Endothelial cell of umbilical vein (primary cell): Measurements from ENCODE around the gene BCR. TPM values are rescaled to one million over a fixed set of nuclear protein-coding genes. Genes with fewer than 3 reads are reported as not detected.

ENCODE experiments used
- BruUV-seq: library from RNA; stranded (reverse); fragments of 400-500 nt; replicated peaks from 2 replicates; lab custom pipeline; 2021; lab: Mats Ljungman, UMichigan
- CTCF ChIA-PET: fragments of 300-600, 350-600 bp; sonication (Branson Sonifier 250); formaldehyde crosslinking; loops from one replicate; lab custom pipeline; 2021; ENCODE audit warnings: antibody characterized with exemption, inconsistent platforms; lab: Charles Lee
- POLR2A ChIA-PET: fragments of 300-600, 350-600 bp; sonication (Branson Sonifier 250); formaldehyde crosslinking; loops from one replicate; lab custom pipeline; 2021; ENCODE audit warnings: antibody characterized with exemption, inconsistent platforms; lab: Charles Lee
- DNase-seq: peaks from one replicate; pipeline ENCODE4 v3.0.0-alpha.2; 2011; ENCODE audit warnings: low read depth, low spot score
- FAIRE-seq: peaks from 2 replicates; lab custom pipeline; 2011; peaks lifted over from hg19 to GRCh38; lab: Jason Lieb, UNC
- H2AFZ ChIP-seq: 2 replicates; pipeline ENCODE4 v1.6.0; 2012; ENCODE audit warnings: low read depth, low read length, control low read depth, inconsistent platforms
- H3K27ac ChIP-seq: 2 replicates; pipeline ENCODE4 v1.5.1; 2011; ENCODE audit warnings: low read depth, mild to moderate bottlenecking, control low read depth, low read length, moderate library complexity; ENCODE audit not compliant: insufficient read depth
- H3K27me3 ChIP-seq, 2 experiments: 2 replicates each; pipeline versions ENCODE4 v1.6.0 to v1.6.1; 2011; ENCODE audit warnings: low read length in 2 of 2, mixed read lengths in 1 of 2; ENCODE audit not compliant: control insufficient read depth in 2 of 2, insufficient read depth in 2 of 2
- H3K36me3 ChIP-seq, 2 experiments: 2 replicates in 1 of 2; 3 replicates in 1 of 2; pipeline ENCODE4 v1.5.1; 2011; ENCODE audit warnings: low read length in 2 of 2, mild to moderate bottlenecking in 1 of 2, moderate library complexity in 1 of 2; ENCODE audit not compliant: control insufficient read depth in 2 of 2, insufficient read depth in 2 of 2; ENCODE audit errors: extremely low read depth in 1 of 2
- H3K4me1 ChIP-seq: 3 replicates; pipeline ENCODE4 v1.5.1; 2011; ENCODE audit warnings: mild to moderate bottlenecking, low read length; ENCODE audit not compliant: control insufficient read depth, insufficient read depth; ENCODE audit errors: extremely low read depth
- H3K4me2 ChIP-seq: 2 replicates; pipeline ENCODE4 v1.6.1; 2011; ENCODE audit warnings: low read length, control low read depth, mixed read lengths; ENCODE audit not compliant: insufficient read depth
- H3K4me3 ChIP-seq, 3 experiments: fragments of 200-600 bp in 1 of 3; sonication (generic), shearing (Covaris generic) in 1 of 3; replicated peaks in 1 of 3; 2 replicates each; pipeline ENCODE4 v1.5.1; 2011 to 2016; ENCODE audit warnings: control low read depth in 3 of 3, low read length in 3 of 3, mild to moderate bottlenecking in 2 of 3, inconsistent platforms in 1 of 3, low read depth in 1 of 3, moderate library complexity in 1 of 3; ENCODE audit not compliant: insufficient read depth in 1 of 3
- H3K79me2 ChIP-seq: 2 replicates; pipeline ENCODE4 v1.6.0; 2012; ENCODE audit warnings: low read length, inconsistent platforms; ENCODE audit not compliant: control insufficient read depth, insufficient read depth
- H3K9ac ChIP-seq: replicated peaks from 2 replicates; pipeline ENCODE3; 2011; ENCODE audit warnings: low read length, control low read depth; ENCODE audit not compliant: insufficient read depth; ENCODE audit errors: extremely low read depth
- H3K9me1 ChIP-seq: replicated peaks from 3 replicates; pipeline ENCODE4 v1.6.0; 2011; ENCODE audit warnings: mild to moderate bottlenecking, low read length; ENCODE audit not compliant: control insufficient read depth, insufficient read depth; ENCODE audit errors: extremely low read depth
- H3K9me3 ChIP-seq: replicated peaks from 2 replicates; pipeline ENCODE4 v1.5.1; 2012; ENCODE audit warnings: low read length, inconsistent platforms; ENCODE audit not compliant: control insufficient read depth, insufficient read depth
- H4K20me1 ChIP-seq: replicated peaks from 2 replicates; pipeline ENCODE3; 2011; ENCODE audit warnings: mild to moderate bottlenecking, low read length; ENCODE audit not compliant: control insufficient read depth, insufficient read depth; ENCODE audit errors: extremely low read depth
- CTCF ChIP-seq, 2 donors: IDR thresholded peaks; 1 replicate in 1 of 2; 2 replicates in 1 of 2; pipeline ENCODE4 v1.5.1; 2011; ENCODE audit warnings: low read length in 2 of 2, mild to moderate bottlenecking in 2 of 2, moderate library complexity in 2 of 2, control low read depth in 1 of 2, inconsistent platforms in 1 of 2, low read depth in 1 of 2; ENCODE audit not compliant: insufficient read depth in 1 of 2; ENCODE audit errors: extremely low read depth in 1 of 2
- FOS ChIP-seq: IDR thresholded peaks from 2 replicates; pipeline ENCODE4 v1.6.1; 2011; ENCODE audit warnings: mild to moderate bottlenecking, low read length, moderate library complexity, borderline replicate concordance; ENCODE audit not compliant: insufficient read depth
- JUN ChIP-seq: IDR thresholded peaks from 2 replicates; pipeline ENCODE4 v1.6.1; 2011; ENCODE audit warnings: borderline replicate concordance, low read depth; ENCODE audit not compliant: insufficient read length, insufficient read depth
- MYC ChIP-seq: IDR thresholded peaks from one replicate; pipeline ENCODE4 v1.6.1; 2011; ENCODE audit warnings: mild to moderate bottlenecking, low read depth, low read length
- POLR2A ChIP-seq: IDR thresholded peaks from 2 replicates; pipeline ENCODE4 v1.6.1; 2012; ENCODE audit warnings: low read depth, mild to moderate bottlenecking, control low read depth, low read length
- dilution Hi-C: fragments of 300-500 bp; cut with MboI; formaldehyde crosslinking; loops from one replicate; pipeline ENCODE4 v1.15.0; 2019; ENCODE audit warnings: low sequenced_read_pairs; ENCODE audit not compliant: extremely low pct_ligation_motif_present
- intact Hi-C: fragments of 100-400 bp; cut with micrococcal nuclease; formaldehyde crosslinking; loops from one replicate; pipeline ENCODE4 v1.10.0; 2022
- polyA plus RNA-seq, 4 experiments: library from polyadenylated mRNA; depleted of rRNA in 3 of 4; stranded (reverse) in 3 of 4; unstranded in 1 of 4; fragments of >200 nt; gene quantifications; 2 replicates each; pipeline versions ENCODE4 v1.2.1 to v1.2.3, GENCODE V29; 2011 to 2012; ENCODE audit warnings: missing spikeins in 1 of 4
- total RNA-seq: library from RNA; stranded (reverse); gene quantifications from 2 replicates; pipeline ENCODE4 v1.2.3, GENCODE V29; 2021

Gene BCR
- total and polyA plus RNA-seq, 2 donors (not counting 3 experiments of a cell fraction or from before 2014, with no cell fraction given): 129 to 141 TPM

GRCh38 chr22:23286296-23286695 lies 106.0 kb downstream of the BCR start:
- CTCF ChIA-PET: interaction anchor here (1.0 to 1.8 kb wide), 3 partner anchors 107 to 112 kb away, joined by 4 to 7 read pairs (median 5); partner anchors contain the start of gene BCR
- BruUV-seq: no TSS peak
- POLR2A ChIA-PET: no interaction called here
- Histone ChIP-seq H3K4me2 (no peak overlapping the region), H3K4me3 (no peak overlapping the region), H4K20me1 (no peaks in the 10 kb centered on the region), H3K9me3 (no peaks in the 10 kb centered on the region), H3K9me1 (no peaks in the 10 kb centered on the region), H3K9ac (no peak overlapping the region), H3K27me3 (no peaks in the 10 kb centered on the region), H3K27ac (no peak overlapping the region), H3K79me2 (peaks cover 3% of the 10 kb centered on the region), H2AFZ (no peak overlapping the region), H3K36me3 (peaks cover 33 to 78% of the 10 kb centered on the region in 2 experiments), H3K4me1 (peaks cover 20% of the 10 kb centered on the region)
- no peak for TF ChIP-seq MYC
- TF ChIP-seq POLR2A: no peak
- no peak for TF ChIP-seq FOS
- dilution Hi-C loops (no loop called here), intact Hi-C loops (no loop called here)
- DNase-seq: no peak
- no peak for FAIRE-seq

GRCh38 chr22:23287136-23288095 lies 107.1 kb downstream of the BCR start:
- CTCF ChIA-PET: interaction anchor here (0.7 to 1.7 kb wide), 2 partner anchors 109 to 113 kb away, joined by 3 to 5 read pairs; no protein-coding TSS in a partner anchor
- H3K36me3 ChIP-seq: peaks cover 40 to 88% of the 10 kb centered on the region in 2 experiments
- H3K27me3 ChIP-seq: no peaks in the 10 kb centered on the region
- BruUV-seq: no TSS peak
- POLR2A ChIA-PET: no interaction called here
- H3K9ac ChIP-seq: no peak overlapping the region
- intact Hi-C loops: no loop called here
- H3K4me2 ChIP-seq: no peak overlapping the region
- dilution Hi-C loops: no loop called here
- no peaks in the 10 kb centered on the region for H3K9me3 ChIP-seq
- FAIRE-seq: no peak
- peaks cover 3% of the 10 kb centered on the region for H3K79me2 ChIP-seq
- TF ChIP-seq CTCF (IDR thresholded peaks at IDR 0.05; ENCODE audit: extremely low read depth in 1 of 2, insufficient read depth in 1 of 2, low read depth in 1 of 2, low read length in 2 of 2) (no peak), JUN (no peak)
- DNase-seq: no peak
- H2AFZ ChIP-seq: no peak overlapping the region
- H3K4me3 ChIP-seq: no peak overlapping the region
- no peak overlapping the region for H3K27ac ChIP-seq
- peaks cover 9% of the 10 kb centered on the region for H3K4me1 ChIP-seq
- H3K9me1 ChIP-seq: no peaks in the 10 kb centered on the region
- no peaks in the 10 kb centered on the region for H4K20me1 ChIP-seq
